Hepatocyte (in vitro differentiated cells): Measurements from ENCODE around the gene LCLAT1.

ENCODE experiments used
- EZH2 ChIP-seq: fragments of 200-600 bp; sonication (generic); IDR thresholded peaks from 2 replicates; pipeline ENCODE4 v1.6.1; 2016; ENCODE audit warnings: antibody characterized with exemption, mild to moderate bottlenecking, borderline replicate concordance
- EZH2phosphoT487 ChIP-seq: fragments of 200-600 bp; sonication (generic); IDR thresholded peaks from one replicate; pipeline ENCODE4 v1.6.1; 2018; ENCODE audit warnings: antibody characterized with exemption, mild to moderate bottlenecking, low read depth, moderate library complexity; ENCODE audit not compliant: unreplicated experiment, severe bottlenecking
- TF ChIP-seq, protein P1 (sequence below): fragments of 200-600 bp; sonication (generic); IDR thresholded peaks from 2 replicates; pipeline ENCODE4 v1.5.1; 2016; ENCODE audit warnings: antibody characterized with exemption, mild to moderate bottlenecking; ENCODE audit not compliant: poor library complexity

DNA sequence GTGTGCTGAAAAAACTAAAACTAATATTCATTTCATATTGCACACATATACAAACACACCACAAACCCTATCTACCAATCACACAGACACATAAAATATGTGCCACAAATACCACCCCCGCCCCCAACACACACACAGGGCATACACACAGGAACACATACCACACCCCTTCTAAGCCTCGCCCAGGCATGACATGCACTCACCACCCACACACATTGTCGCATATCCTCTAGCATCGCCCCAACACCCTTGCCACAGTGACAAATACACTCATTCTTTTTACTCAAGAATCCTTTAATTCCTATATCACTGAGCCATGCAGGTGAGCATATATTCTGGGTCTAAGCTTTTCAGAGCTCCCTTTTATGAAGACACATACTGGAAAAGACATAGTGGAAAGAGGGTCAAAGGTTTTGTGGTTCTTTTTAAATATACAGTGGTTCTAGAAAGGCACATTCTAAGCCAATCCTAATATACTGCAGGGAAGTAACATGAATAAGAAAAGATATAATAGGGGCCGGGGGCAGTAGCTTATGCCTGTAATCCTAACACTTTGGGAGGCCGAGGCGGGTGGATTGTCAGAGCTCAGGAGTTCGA lies 24.5 kb upstream of the LCLAT1 start:
- no peak for TF ChIP-seq EZH2
- TF ChIP-seq, protein P1, sequence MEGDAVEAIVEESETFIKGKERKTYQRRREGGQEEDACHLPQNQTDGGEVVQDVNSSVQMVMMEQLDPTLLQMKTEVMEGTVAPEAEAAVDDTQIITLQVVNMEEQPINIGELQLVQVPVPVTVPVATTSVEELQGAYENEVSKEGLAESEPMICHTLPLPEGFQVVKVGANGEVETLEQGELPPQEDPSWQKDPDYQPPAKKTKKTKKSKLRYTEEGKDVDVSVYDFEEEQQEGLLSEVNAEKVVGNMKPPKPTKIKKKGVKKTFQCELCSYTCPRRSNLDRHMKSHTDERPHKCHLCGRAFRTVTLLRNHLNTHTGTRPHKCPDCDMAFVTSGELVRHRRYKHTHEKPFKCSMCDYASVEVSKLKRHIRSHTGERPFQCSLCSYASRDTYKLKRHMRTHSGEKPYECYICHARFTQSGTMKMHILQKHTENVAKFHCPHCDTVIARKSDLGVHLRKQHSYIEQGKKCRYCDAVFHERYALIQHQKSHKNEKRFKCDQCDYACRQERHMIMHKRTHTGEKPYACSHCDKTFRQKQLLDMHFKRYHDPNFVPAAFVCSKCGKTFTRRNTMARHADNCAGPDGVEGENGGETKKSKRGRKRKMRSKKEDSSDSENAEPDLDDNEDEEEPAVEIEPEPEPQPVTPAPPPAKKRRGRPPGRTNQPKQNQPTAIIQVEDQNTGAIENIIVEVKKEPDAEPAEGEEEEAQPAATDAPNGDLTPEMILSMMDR, result no peak
- no peak for TF ChIP-seq EZH2phosphoT487
